Upper lobe of left lung (tissue), 6 donors: ENCODE data around the gene ACVR2A. TPM values are rescaled to one million over a fixed set of nuclear protein-coding genes. Genes with fewer than 3 reads are reported as not detected.

Experiments
- ATAC-seq, 2 donors: fragments of 200-7000 bp; cut with Tn5 transposase; one replicate each; pipeline ENCODE4 v1.9.1; 2022; ENCODE audit warnings: mild to moderate bottlenecking in 2 of 2, moderate library complexity in 2 of 2; ENCODE audit not compliant: low FRiP score in 2 of 2
- DNase-seq, 2 donors: peaks; one replicate each; pipeline ENCODE4 v3.0.0-alpha.2; 2019 to 2020
- H3K27ac ChIP-seq, 4 donors: fragments of 200-600 bp; sonication (generic); one replicate each; pipeline ENCODE4 v1.5.1; 2016 to 2019
- H3K27me3 ChIP-seq, 4 donors: fragments of 200-600 bp; sonication (generic); one replicate each; pipeline ENCODE4 v1.5.1; 2017 to 2019
- H3K36me3 ChIP-seq, 4 donors: fragments of 200-600 bp; sonication (generic); one replicate each; pipeline ENCODE4 v1.5.1; 2016 to 2019
- H3K4me1 ChIP-seq, 4 donors: fragments of 200-600 bp; sonication (generic); one replicate each; pipeline ENCODE4 v1.5.1; 2018 to 2019
- H3K4me3 ChIP-seq, 4 donors: fragments of 200-600 bp; sonication (generic); one replicate each; pipeline ENCODE4 v1.5.1; 2017 to 2019; ENCODE audit warnings: mild to moderate bottlenecking in 2 of 4, moderate library complexity in 1 of 4
- H3K9me3 ChIP-seq, 4 donors: fragments of 200-600 bp; sonication (generic); one replicate each; pipeline ENCODE4 v1.5.1; 2018 to 2019
- CTCF ChIP-seq, 6 experiments: fragments of 450-650 bp in 4 of 6; fragments of 200-600 bp in 2 of 6; sonication (generic) in 2 of 6; IDR thresholded peaks; one replicate each; pipeline ENCODE4 v1.5.1; 2016 to 2019; ENCODE audit warnings: antibody characterized with exemption in 6 of 6
- EP300 ChIP-seq, 4 donors: sonication (generic); formaldehyde crosslinking; IDR thresholded peaks; one replicate each; pipeline ENCODE4 v1.5.1; 2017; ENCODE audit warnings: antibody characterized with exemption in 4 of 4, control low read depth in 2 of 4
- POLR2A ChIP-seq, 4 donors: fragments of 450-650 bp; IDR thresholded peaks; one replicate each; pipeline ENCODE4 v1.5.1; 2016 to 2017; ENCODE audit warnings: antibody characterized with exemption in 4 of 4, mild to moderate bottlenecking in 2 of 4
- POLR2AphosphoS5 ChIP-seq, 2 donors: sonication (generic); formaldehyde crosslinking; IDR thresholded peaks; one replicate each; pipeline ENCODE4 v1.5.1; 2017; ENCODE audit warnings: antibody characterized with exemption in 2 of 2
- WGBS, 2 donors: methylation state at CpG; one replicate each; pipeline ENCODE4 v1.1.5; 2017 to 2018; 5-methylcytosine and 5-hydroxymethylcytosine counted together
- total RNA-seq, 6 donors: library from RNA; depleted of rRNA in 4 of 6; stranded (reverse); fragments of >200 nt in 4 of 6; gene quantifications; one replicate each; pipeline versions ENCODE4 v1.1.0 to v1.2.1, GENCODE V29; 2016 to 2021
- donor health status: DM: no; HTN: no; CAD: no; lungs with moderate emphysema.
- donor health status: DM: no; HTN: yes; CAD: no; lungs with severe emphysema.

ACVR2A gene
- total RNA-seq, 6 donors from 2014 or later = 5.5 to 34.5 (median 11.0) TPM

DNA sequence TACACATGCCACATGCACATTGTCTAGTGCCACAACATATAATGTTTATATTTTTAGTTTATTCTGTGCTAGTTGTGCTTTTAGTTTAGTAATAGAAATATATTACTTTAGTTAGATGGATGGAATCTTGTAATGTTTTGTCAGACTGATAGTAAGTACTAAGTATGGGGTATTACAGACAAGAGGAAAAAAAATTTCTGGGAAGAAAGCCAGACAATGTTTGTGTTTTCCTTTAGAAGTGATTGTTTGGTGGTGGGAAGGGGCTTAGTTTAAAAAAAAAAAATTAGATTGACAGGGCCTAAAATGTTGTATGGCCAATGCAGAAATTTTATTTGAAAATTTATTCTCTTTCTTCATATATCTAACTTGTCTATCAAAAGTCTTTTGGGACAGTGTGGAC, 37.8 kb downstream of the ACVR2A start:
- no peak for DNase-seq
- TF ChIP-seq EP300 (IDR thresholded peaks at IDR 0.05) = no peak
- no peak for TF ChIP-seq POLR2AphosphoS5 (IDR thresholded peaks at IDR 0.05)
- TF ChIP-seq CTCF (IDR thresholded peaks at IDR 0.05) = no peak
- TF ChIP-seq POLR2A (IDR thresholded peaks at IDR 0.05) = no peak

GRCh38 chr2:147884830-147885229, 40.0 kb downstream of the ACVR2A start:
- H3K4me1 ChIP-seq = peaks cover 0 to 11% (median 2%) of the 10 kb centered on the region in 4 donors
- no peak overlapping the region for H3K27ac ChIP-seq
- H3K4me3 ChIP-seq = no peak overlapping the region
- DNase-seq (no peak), ATAC-seq (no peak)
- no peaks in the 10 kb centered on the region for H3K27me3 ChIP-seq
- no peaks in the 10 kb centered on the region for H3K9me3 ChIP-seq
- no peaks in the 10 kb centered on the region for H3K36me3 ChIP-seq
- TF ChIP-seq POLR2A (IDR thresholded peaks at IDR 0.05) (no peak), CTCF (IDR thresholded peaks at IDR 0.05) (no peak), EP300 (IDR thresholded peaks at IDR 0.05) (no peak), POLR2AphosphoS5 (IDR thresholded peaks at IDR 0.05) (no peak)

More for the DNA sequence above, 37.8 kb downstream of the ACVR2A start:
- Histone ChIP-seq H3K27ac (no peak overlapping the region), H3K4me3 (no peak overlapping the region), H3K4me1 (peaks cover 0 to 11% (median 2%) of the 10 kb centered on the region in 4 donors), H3K36me3 (no peaks in the 10 kb centered on the region), H3K9me3 (no peaks in the 10 kb centered on the region), H3K27me3 (no peaks in the 10 kb centered on the region)
- ATAC-seq = no peak

DNA sequence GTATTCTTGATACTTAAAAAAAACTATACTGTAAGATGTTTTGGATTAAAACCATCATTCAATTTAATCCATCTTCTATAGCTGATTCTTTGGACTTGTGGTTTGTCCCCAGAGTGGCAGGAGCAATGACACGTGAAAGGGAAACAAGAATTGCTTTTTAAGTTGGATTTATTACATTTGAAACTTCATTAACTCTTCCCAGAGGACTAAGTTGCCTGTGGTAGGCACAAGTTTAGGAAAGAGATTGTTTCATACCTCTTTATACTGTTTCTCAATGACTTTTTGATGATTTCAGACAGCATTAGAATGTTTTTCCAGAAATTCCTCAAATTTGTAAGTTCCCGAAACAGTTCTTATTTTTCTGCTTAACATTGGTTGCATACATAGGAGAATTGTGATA, 41.3 kb downstream of the ACVR2A start:
- WGBS, 2 donors = 91 to 92% methylated on average over 2 of the region's 2 CpGs

GRCh38 chr2:147888680-147889079, 43.9 kb downstream of the ACVR2A start:
- DNase-seq (no peak), ATAC-seq (no peak)
- TF ChIP-seq POLR2AphosphoS5 (IDR thresholded peaks at IDR 0.05) (no peak), POLR2A (IDR thresholded peaks at IDR 0.05) (no peak), EP300 (IDR thresholded peaks at IDR 0.05) (no peak), CTCF (IDR thresholded peaks at IDR 0.05) (no peak)
- no peaks in the 10 kb centered on the region for H3K27me3 ChIP-seq
- no peaks in the 10 kb centered on the region for H3K36me3 ChIP-seq
- no peaks in the 10 kb centered on the region for H3K9me3 ChIP-seq
- 60 to 65% methylated on average over 3 of the region's 3 CpGs for WGBS, 2 donors
- no peak overlapping the region for H3K4me3 ChIP-seq
- H3K4me1 ChIP-seq = peaks cover 0 to 11% (median 2%) of the 10 kb centered on the region in 4 donors
- no peak overlapping the region for H3K27ac ChIP-seq

More for the DNA sequence above, 41.3 kb downstream of the ACVR2A start:
- no peak for TF ChIP-seq POLR2A (IDR thresholded peaks at IDR 0.05)
- no peak for TF ChIP-seq POLR2AphosphoS5 (IDR thresholded peaks at IDR 0.05)
- no peak for TF ChIP-seq EP300 (IDR thresholded peaks at IDR 0.05)
- no peak for TF ChIP-seq CTCF (IDR thresholded peaks at IDR 0.05)
- no peak overlapping the region for H3K27ac ChIP-seq
- no peak overlapping the region for H3K4me3 ChIP-seq
- no peak for ATAC-seq
- H3K9me3 ChIP-seq = no peaks in the 10 kb centered on the region
- H3K4me1 ChIP-seq = peaks cover 0 to 11% (median 2%) of the 10 kb centered on the region in 4 donors
- DNase-seq = no peak
- H3K27me3 ChIP-seq = no peaks in the 10 kb centered on the region
- H3K36me3 ChIP-seq = no peaks in the 10 kb centered on the region

GRCh38 chr2:147904051-147904450, 59.2 kb downstream of the ACVR2A start:
- peaks cover 0 to 5% (median 0%) of the 10 kb centered on the region in 4 donors for H3K36me3 ChIP-seq
- ATAC-seq (no peak), DNase-seq (no peak)
- H3K27ac ChIP-seq = no peak overlapping the region
- 86 to 92% methylated on average over 4 of the region's 4 CpGs for whole genome bisulfite sequencing, 2 donors
- H3K9me3 ChIP-seq = no peaks in the 10 kb centered on the region
- H3K27me3 ChIP-seq = no peaks in the 10 kb centered on the region
- TF ChIP-seq EP300 (IDR thresholded peaks at IDR 0.05) (no peak), POLR2A (IDR thresholded peaks at IDR 0.05) (no peak), POLR2AphosphoS5 (IDR thresholded peaks at IDR 0.05) (no peak), CTCF (IDR thresholded peaks at IDR 0.05) (no peak)
- H3K4me3 ChIP-seq = no peak overlapping the region
- H3K4me1 ChIP-seq = no peaks in the 10 kb centered on the region
